NCI-H1048 (cell line): ENCODE results near the gene ESF1.

Source experiments
- DNase-seq: peaks from one replicate; lab custom pipeline; 2025; lab: John Stamatoyannopoulos, UW

Gene ESF1

GRCh38 chr20:13678944-13679343, 105.8 kb downstream of the ESF1 start:
- DNase-seq: no peak

DNA sequence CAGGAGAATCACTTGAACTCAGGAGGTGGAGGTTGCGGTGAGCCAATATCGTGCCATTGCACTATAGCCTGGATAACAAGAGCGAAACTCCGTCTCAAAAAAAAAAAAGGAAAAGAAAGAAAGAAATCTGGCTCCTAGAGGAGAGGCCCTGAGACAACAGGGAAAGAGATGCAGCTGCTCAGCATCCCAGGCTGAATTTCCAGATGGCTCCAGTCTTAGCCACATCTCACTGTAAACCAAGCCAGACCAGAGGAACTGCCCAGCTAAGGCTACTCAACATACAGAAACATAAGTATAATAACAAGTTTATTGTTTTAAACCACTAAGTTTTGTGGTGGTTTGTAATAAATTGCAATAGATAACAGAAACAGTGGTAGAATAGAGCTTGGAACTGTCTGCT, 107.5 kb downstream of the ESF1 start:
- DNase-seq: no peak

GRCh38 chr20:13676682-13677081, 108.0 kb downstream of the ESF1 start:
- DNase-seq: no peak

DNA sequence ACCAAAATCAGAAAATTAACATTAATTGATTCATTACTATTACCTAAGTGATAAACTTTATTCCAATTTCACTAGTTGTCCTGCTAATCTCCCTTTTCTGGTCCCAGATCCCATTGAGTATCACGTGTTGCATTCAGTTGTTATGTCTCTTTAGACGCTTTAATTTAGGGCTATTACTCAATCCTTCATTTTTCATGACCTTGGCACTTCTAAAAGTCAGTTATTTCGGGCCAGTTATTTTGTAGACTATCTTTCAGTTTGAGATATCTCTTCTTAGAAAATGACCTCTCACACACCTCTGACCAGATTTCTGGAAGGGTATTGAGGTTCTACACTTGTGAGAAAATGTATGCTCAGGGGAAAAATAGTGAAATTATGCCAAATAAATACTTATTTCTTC, 112.0 kb downstream of the ESF1 start:
- DNase-seq: no peak

GRCh38 chr20:13671916-13672378, 112.8 kb downstream of the ESF1 start:
- DNase-seq: no peak

- DNase-seq: no peak
These were observed 113.2 kb downstream of the ESF1 start for GRCh38 chr20:13671512-13671911.

- no peak for DNase-seq
These were observed 114.6 kb downstream of the ESF1 start for GRCh38 chr20:13670160-13670559.

GRCh38 chr20:13665709-13666395, 118.9 kb downstream of the ESF1 start:
- no peak for DNase-seq
